ENCODE measurements around the gene C3orf33.

- TF ChIP-seq, protein P1, sequence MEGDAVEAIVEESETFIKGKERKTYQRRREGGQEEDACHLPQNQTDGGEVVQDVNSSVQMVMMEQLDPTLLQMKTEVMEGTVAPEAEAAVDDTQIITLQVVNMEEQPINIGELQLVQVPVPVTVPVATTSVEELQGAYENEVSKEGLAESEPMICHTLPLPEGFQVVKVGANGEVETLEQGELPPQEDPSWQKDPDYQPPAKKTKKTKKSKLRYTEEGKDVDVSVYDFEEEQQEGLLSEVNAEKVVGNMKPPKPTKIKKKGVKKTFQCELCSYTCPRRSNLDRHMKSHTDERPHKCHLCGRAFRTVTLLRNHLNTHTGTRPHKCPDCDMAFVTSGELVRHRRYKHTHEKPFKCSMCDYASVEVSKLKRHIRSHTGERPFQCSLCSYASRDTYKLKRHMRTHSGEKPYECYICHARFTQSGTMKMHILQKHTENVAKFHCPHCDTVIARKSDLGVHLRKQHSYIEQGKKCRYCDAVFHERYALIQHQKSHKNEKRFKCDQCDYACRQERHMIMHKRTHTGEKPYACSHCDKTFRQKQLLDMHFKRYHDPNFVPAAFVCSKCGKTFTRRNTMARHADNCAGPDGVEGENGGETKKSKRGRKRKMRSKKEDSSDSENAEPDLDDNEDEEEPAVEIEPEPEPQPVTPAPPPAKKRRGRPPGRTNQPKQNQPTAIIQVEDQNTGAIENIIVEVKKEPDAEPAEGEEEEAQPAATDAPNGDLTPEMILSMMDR (IDR thresholded peaks at IDR 0.05), result no peak
- TF ChIP-seq EP300 (IDR thresholded peaks at IDR 0.05), result no peak
- TF ChIP-seq POLR2A (IDR thresholded peaks at IDR 0.05), result no peak
Observed at GRCh38 chr3:155792532-155792931, 13.5 kb downstream of the C3orf33 start.

All from upper lobe of left lung (tissue), 4 donors.